Measurements from ENCODE around the gene ALKBH4.

Gene ALKBH4

GRCh38 chr7:102421706-102422240 lies 42.9 kb downstream of the ALKBH4 start:
- no peaks in the 10 kb centered on the region for H3K4me1 ChIP-seq (ENCODE audit: insufficient read depth, insufficient read length)

GRCh38 chr7:102418592-102418991 lies 46.1 kb downstream of the ALKBH4 start:
- Histone ChIP-seq H3K9ac (ENCODE audit: insufficient read length, low read depth) (no peak overlapping the region), H3K9me3 (ENCODE audit: insufficient read depth, low read length) (no peaks in the 10 kb centered on the region), H3K4me1 (ENCODE audit: insufficient read depth, insufficient read length) (no peaks in the 10 kb centered on the region), H3K4me3 (ENCODE audit: insufficient read length, low read depth) (no peak overlapping the region), H3K36me3 (ENCODE audit: insufficient read depth, insufficient read length, low read length) (peaks cover 54% of the 10 kb centered on the region), H3K27me3 (ENCODE audit: insufficient read depth, insufficient read length) (no peaks in the 10 kb centered on the region)
- TF ChIP-seq ZNF274 (IDR thresholded peaks at IDR 0.05; ENCODE audit: low read depth, low read length) (no peak), SUZ12 (IDR thresholded peaks at IDR 0.05; ENCODE audit: extremely low read depth, insufficient read depth, insufficient read length) (no peak), YY1 (IDR thresholded peaks at IDR 0.05; ENCODE audit: insufficient read depth, insufficient read length) (no peak)
- DNase-seq (ENCODE audit: low read depth, low spot score): no peak

More at GRCh38 chr7:102421706-102422240, 42.9 kb downstream of the ALKBH4 start:
- DNase-seq (ENCODE audit: low read depth, low spot score): no peak
- H3K27me3 ChIP-seq (ENCODE audit: insufficient read depth, insufficient read length): no peaks in the 10 kb centered on the region
- peaks cover 62% of the 10 kb centered on the region for H3K36me3 ChIP-seq (ENCODE audit: insufficient read depth, insufficient read length, low read length)
- H3K4me3 ChIP-seq (ENCODE audit: insufficient read length, low read depth): no peak overlapping the region
- no peak overlapping the region for H3K9ac ChIP-seq (ENCODE audit: insufficient read length, low read depth)
- no peak for TF ChIP-seq ZNF274 (IDR thresholded peaks at IDR 0.05; ENCODE audit: low read depth, low read length)
- no peak for TF ChIP-seq YY1 (IDR thresholded peaks at IDR 0.05; ENCODE audit: insufficient read depth, insufficient read length)
- TF ChIP-seq SUZ12 (IDR thresholded peaks at IDR 0.05; ENCODE audit: extremely low read depth, insufficient read depth, insufficient read length): no peak
- H3K9me3 ChIP-seq (ENCODE audit: insufficient read depth, low read length): no peaks in the 10 kb centered on the region

- Histone ChIP-seq H3K9ac (ENCODE audit: insufficient read length, low read depth) (no peak overlapping the region), H3K9me3 (ENCODE audit: insufficient read depth, low read length) (no peaks in the 10 kb centered on the region), H3K27me3 (ENCODE audit: insufficient read depth, insufficient read length) (no peaks in the 10 kb centered on the region), H3K4me3 (ENCODE audit: insufficient read length, low read depth) (no peak overlapping the region), H3K36me3 (ENCODE audit: insufficient read depth, insufficient read length, low read length) (peaks cover 68% of the 10 kb centered on the region), H3K4me1 (ENCODE audit: insufficient read depth, insufficient read length) (no peaks in the 10 kb centered on the region)
- no peak for DNase-seq (ENCODE audit: low read depth, low spot score)
- TF ChIP-seq SUZ12 (IDR thresholded peaks at IDR 0.05; ENCODE audit: extremely low read depth, insufficient read depth, insufficient read length) (no peak), ZNF274 (IDR thresholded peaks at IDR 0.05; ENCODE audit: low read depth, low read length) (no peak), YY1 (IDR thresholded peaks at IDR 0.05; ENCODE audit: insufficient read depth, insufficient read length) (no peak)
Observed at GRCh38 chr7:102417105-102417504, 47.6 kb downstream of the ALKBH4 start.

- Histone ChIP-seq H3K4me3 (ENCODE audit: insufficient read length, low read depth) (no peak overlapping the region), H3K9me3 (ENCODE audit: insufficient read depth, low read length) (no peaks in the 10 kb centered on the region), H3K4me1 (ENCODE audit: insufficient read depth, insufficient read length) (no peaks in the 10 kb centered on the region), H3K27me3 (ENCODE audit: insufficient read depth, insufficient read length) (no peaks in the 10 kb centered on the region), H3K9ac (ENCODE audit: insufficient read length, low read depth) (no peak overlapping the region), H3K36me3 (ENCODE audit: insufficient read depth, insufficient read length, low read length) (peaks cover 68% of the 10 kb centered on the region)
- no peak for DNase-seq (ENCODE audit: low read depth, low spot score)
- TF ChIP-seq SUZ12 (IDR thresholded peaks at IDR 0.05; ENCODE audit: extremely low read depth, insufficient read depth, insufficient read length) (no peak), YY1 (IDR thresholded peaks at IDR 0.05; ENCODE audit: insufficient read depth, insufficient read length) (no peak), ZNF274 (IDR thresholded peaks at IDR 0.05; ENCODE audit: low read depth, low read length) (no peak)
Observed at GRCh38 chr7:102416406-102416805, 48.3 kb downstream of the ALKBH4 start.

GRCh38 chr7:102415685-102416225 lies 48.9 kb downstream of the ALKBH4 start:
- H3K36me3 ChIP-seq (ENCODE audit: insufficient read depth, insufficient read length, low read length): peaks cover 68% of the 10 kb centered on the region
- H3K4me1 ChIP-seq (ENCODE audit: insufficient read depth, insufficient read length): no peaks in the 10 kb centered on the region
- no peak for TF ChIP-seq YY1 (IDR thresholded peaks at IDR 0.05; ENCODE audit: insufficient read depth, insufficient read length)
- no peak for TF ChIP-seq ZNF274 (IDR thresholded peaks at IDR 0.05; ENCODE audit: low read depth, low read length)
- peak overlapping the region; percentile 32 for H3K9ac ChIP-seq (ENCODE audit: insufficient read length, low read depth)
- no peaks in the 10 kb centered on the region for H3K9me3 ChIP-seq (ENCODE audit: insufficient read depth, low read length)
- H3K27me3 ChIP-seq (ENCODE audit: insufficient read depth, insufficient read length): no peaks in the 10 kb centered on the region
- DNase-seq (ENCODE audit: low read depth, low spot score): no peak
- H3K4me3 ChIP-seq (ENCODE audit: insufficient read length, low read depth): no peak overlapping the region

GRCh38 chr7:102413611-102414010 lies 51.1 kb downstream of the ALKBH4 start:
- Histone ChIP-seq H3K9ac (ENCODE audit: insufficient read length, low read depth) (no peak overlapping the region), H3K27me3 (ENCODE audit: insufficient read depth, insufficient read length) (no peaks in the 10 kb centered on the region), H3K36me3 (ENCODE audit: insufficient read depth, insufficient read length, low read length) (peaks cover 75% of the 10 kb centered on the region), H3K4me1 (ENCODE audit: insufficient read depth, insufficient read length) (no peaks in the 10 kb centered on the region), H3K4me3 (ENCODE audit: insufficient read length, low read depth) (no peak overlapping the region), H3K9me3 (ENCODE audit: insufficient read depth, low read length) (no peaks in the 10 kb centered on the region)
- DNase-seq (ENCODE audit: low read depth, low spot score): no peak
- TF ChIP-seq SUZ12 (IDR thresholded peaks at IDR 0.05; ENCODE audit: extremely low read depth, insufficient read depth, insufficient read length) (no peak), YY1 (IDR thresholded peaks at IDR 0.05; ENCODE audit: insufficient read depth, insufficient read length) (no peak), ZNF274 (IDR thresholded peaks at IDR 0.05; ENCODE audit: low read depth, low read length) (no peak)

GRCh38 chr7:102413091-102413490 lies 51.6 kb downstream of the ALKBH4 start:
- Histone ChIP-seq H3K4me1 (ENCODE audit: insufficient read depth, insufficient read length) (no peaks in the 10 kb centered on the region), H3K9me3 (ENCODE audit: insufficient read depth, low read length) (no peaks in the 10 kb centered on the region), H3K9ac (ENCODE audit: insufficient read length, low read depth) (no peak overlapping the region), H3K36me3 (ENCODE audit: insufficient read depth, insufficient read length, low read length) (peaks cover 75% of the 10 kb centered on the region), H3K4me3 (ENCODE audit: insufficient read length, low read depth) (no peak overlapping the region), H3K27me3 (ENCODE audit: insufficient read depth, insufficient read length) (no peaks in the 10 kb centered on the region)
- no peak for DNase-seq (ENCODE audit: low read depth, low spot score)
- TF ChIP-seq ZNF274 (IDR thresholded peaks at IDR 0.05; ENCODE audit: low read depth, low read length): no peak
- no peak for TF ChIP-seq SUZ12 (IDR thresholded peaks at IDR 0.05; ENCODE audit: extremely low read depth, insufficient read depth, insufficient read length)
- TF ChIP-seq YY1 (IDR thresholded peaks at IDR 0.05; ENCODE audit: insufficient read depth, insufficient read length): no peak
